Measurements from ENCODE around the gene FAM107B. TPM values are rescaled to one million over a fixed set of nuclear protein-coding genes. Genes with fewer than 3 reads are reported as not detected.

Gene FAM107B
- total RNA-seq, 1 donor from 2014 or later, result 39.0 TPM

GRCh38 chr10:14736043-14736442 is 38.7 kb downstream of the FAM107B start:
- H3K36me3 Mint-ChIP-seq (ENCODE audit: low read depth), result no peaks in the 10 kb centered on the region
- no peak overlapping the region for H3K4me3 Mint-ChIP-seq
- TF ChIP-seq CTCF (conservative IDR thresholded peaks at IDR 0.05), result no peak
- peaks cover 20% of the 10 kb centered on the region for H3K4me1 Mint-ChIP-seq
- H3K27ac Mint-ChIP-seq (ENCODE audit: unreplicated experiment), result no peak overlapping the region
- DNase-seq (ENCODE audit: low read depth, low spot score), result no peak
- H3K27me3 Mint-ChIP-seq (ENCODE audit: low read depth), result no peaks in the 10 kb centered on the region
- peaks cover 12% of the 10 kb centered on the region for H3K9me3 Mint-ChIP-seq

- no peak for DNase-seq (ENCODE audit: low read depth, low spot score)
- Mint-ChIP-seq H3K4me1 (peaks cover 12% of the 10 kb centered on the region), H3K27me3 (ENCODE audit: low read depth) (no peaks in the 10 kb centered on the region), H3K9me3 (peaks cover 6% of the 10 kb centered on the region), H3K27ac (ENCODE audit: unreplicated experiment) (no peak overlapping the region), H3K4me3 (no peak overlapping the region), H3K36me3 (ENCODE audit: low read depth) (no peaks in the 10 kb centered on the region)
- TF ChIP-seq CTCF (conservative IDR thresholded peaks at IDR 0.05), result no peak
Measured at GRCh38 chr10:14731875-14732512, 42.7 kb downstream of the FAM107B start.

GRCh38 chr10:14728346-14728745 is 46.4 kb downstream of the FAM107B start:
- Mint-ChIP-seq H3K4me3 (no peak overlapping the region), H3K27me3 (ENCODE audit: low read depth) (no peaks in the 10 kb centered on the region), H3K9me3 (peaks cover 6% of the 10 kb centered on the region), H3K27ac (ENCODE audit: unreplicated experiment) (no peak overlapping the region), H3K36me3 (ENCODE audit: low read depth) (no peaks in the 10 kb centered on the region), H3K4me1 (no peaks in the 10 kb centered on the region)
- no peak for TF ChIP-seq CTCF (conservative IDR thresholded peaks at IDR 0.05)
- no peak for DNase-seq (ENCODE audit: low read depth, low spot score)

GRCh38 chr10:14727924-14728323 is 46.8 kb downstream of the FAM107B start:
- Mint-ChIP-seq H3K4me1 (no peaks in the 10 kb centered on the region), H3K4me3 (no peak overlapping the region), H3K36me3 (ENCODE audit: low read depth) (no peaks in the 10 kb centered on the region)

GRCh38 chr10:14727465-14727864 is 47.2 kb downstream of the FAM107B start:
- H3K4me3 Mint-ChIP-seq, result no peak overlapping the region
- no peaks in the 10 kb centered on the region for H3K4me1 Mint-ChIP-seq
- no peaks in the 10 kb centered on the region for H3K36me3 Mint-ChIP-seq (ENCODE audit: low read depth)
- DNase-seq (ENCODE audit: low read depth, low spot score), result no peak
- no peaks in the 10 kb centered on the region for H3K27me3 Mint-ChIP-seq (ENCODE audit: low read depth)
- no peak overlapping the region for H3K27ac Mint-ChIP-seq (ENCODE audit: unreplicated experiment)
- TF ChIP-seq CTCF (conservative IDR thresholded peaks at IDR 0.05), result no peak
- H3K9me3 Mint-ChIP-seq, result peaks cover 7% of the 10 kb centered on the region

More at GRCh38 chr10:14727924-14728323, 46.8 kb downstream of the FAM107B start:
- no peaks in the 10 kb centered on the region for H3K27me3 Mint-ChIP-seq (ENCODE audit: low read depth)
- peaks cover 6% of the 10 kb centered on the region for H3K9me3 Mint-ChIP-seq
- TF ChIP-seq CTCF (conservative IDR thresholded peaks at IDR 0.05), result no peak
- no peak for DNase-seq (ENCODE audit: low read depth, low spot score)
- H3K27ac Mint-ChIP-seq (ENCODE audit: unreplicated experiment), result no peak overlapping the region

Measured in neural crest cell (in vitro differentiated cells).